Spleen (tissue), 11 donors: ENCODE measurements around the gene STAT5A. TPM values are rescaled to one million over a fixed set of nuclear protein-coding genes. Genes with fewer than 3 reads are reported as not detected.
A peak's percentile ranks its signal among the peaks of the same experiment; 100 is the strongest.

Experiments used
- DNase-seq: peaks from one replicate; pipeline ENCODE4 v3.0.0-alpha.2; 2020
- H3K27ac ChIP-seq, 8 donors: fragments of 200-600 bp; sonication (generic) in 7 of 8; 1 replicate in 4 of 8; 2 replicates in 4 of 8; pipeline versions ENCODE4 v1.5.0 to v1.8.0; 2016 to 2021; ENCODE audit warnings: inconsistent platforms in 4 of 8, mild to moderate bottlenecking in 4 of 8, moderate library complexity in 1 of 8
- H3K27me3 ChIP-seq, 7 donors: fragments of 200-600 bp; sonication (generic) in 6 of 7; replicated peaks in 1 of 7; 1 replicate in 4 of 7; 2 replicates in 3 of 7; pipeline versions ENCODE4 v1.5.0 to v1.8.0; 2016 to 2021; ENCODE audit warnings: inconsistent platforms in 3 of 7, mild to moderate bottlenecking in 1 of 7
- H3K36me3 ChIP-seq, 6 donors: fragments of 200-600 bp; sonication (generic) in 5 of 6; 1 replicate in 4 of 6; 2 replicates in 2 of 6; pipeline versions ENCODE4 v1.5.0 to v1.8.0; 2016 to 2021; ENCODE audit warnings: inconsistent platforms in 2 of 6
- H3K4me1 ChIP-seq, 6 donors: fragments of 200-600 bp; sonication (generic) in 5 of 6; 1 replicate in 3 of 6; 2 replicates in 3 of 6; pipeline versions ENCODE4 v1.5.0 to v1.8.0; 2016 to 2021; ENCODE audit warnings: inconsistent platforms in 3 of 6
- H3K4me3 ChIP-seq, 8 donors: fragments of 200-600 bp; sonication (generic) in 7 of 8; 1 replicate in 4 of 8; 2 replicates in 4 of 8; pipeline versions ENCODE4 v1.5.0 to v1.8.0; 2016 to 2021; ENCODE audit warnings: inconsistent platforms in 4 of 8, mild to moderate bottlenecking in 4 of 8, moderate library complexity in 2 of 8
- H3K9me3 ChIP-seq, 8 donors: fragments of 200-600 bp; sonication (generic) in 7 of 8; 1 replicate in 4 of 8; 2 replicates in 4 of 8; pipeline versions ENCODE4 v1.5.0 to v1.8.0; 2016 to 2021; ENCODE audit warnings: inconsistent platforms in 4 of 8
- CTCF ChIP-seq, 11 experiments: fragments of 200-600 bp in 7 of 11; fragments of 450-650 bp in 4 of 11; sonication (generic) in 4 of 11; IDR thresholded peaks in 8 of 11; conservative IDR thresholded peaks in 3 of 11; 1 replicate in 7 of 11; 2 replicates in 4 of 11; pipeline versions ENCODE4 v1.4.0 to v1.8.0; 2016 to 2021; ENCODE audit warnings: antibody characterized with exemption in 11 of 11, inconsistent platforms in 4 of 11, mild to moderate bottlenecking in 1 of 11
- POLR2A ChIP-seq, 3 donors: fragments of 450-650 bp; IDR thresholded peaks; one replicate each; pipeline ENCODE4 v1.5.1; 2017; ENCODE audit warnings: antibody characterized with exemption in 3 of 3, mild to moderate bottlenecking in 1 of 3
- POLR2AphosphoS5 ChIP-seq, 3 donors: sonication (generic); formaldehyde crosslinking; IDR thresholded peaks; one replicate each; pipeline ENCODE4 v1.5.1; 2017; ENCODE audit warnings: antibody characterized with exemption in 3 of 3
- WGBS, 5 donors: extraction: QIAGEN DNeasy Blood & Tissue Kit in 3 of 5; methylation state at CpG; one replicate each; pipeline versions ENCODE4 v1.1.5 to v1.1.7; 2013 to 2018; 5-methylcytosine and 5-hydroxymethylcytosine counted together
- intact Hi-C: fragments of 100-400 bp; cut with DNase I; formaldehyde crosslinking; loops from one replicate; pipeline ENCODE4 v1.15.0; 2023; ENCODE audit warnings: low total_unique reads
- polyA plus RNA-seq, 3 donors: library from polyadenylated mRNA; stranded (reverse); fragments of 200-250 nt; gene quantifications; one replicate each; pipeline ENCODE4 v1.2.1, GENCODE V29; 2013
- total RNA-seq, 7 donors: library from RNA; depleted of rRNA in 3 of 7; stranded (reverse); fragments of >200 nt in 3 of 7; fragmentation: NEBNext Ultra II Directional in 4 of 7; extraction: Animal tissue kit (Norgen Biotek cat#: 25700) in 4 of 7; gene quantifications; one replicate each; pipeline versions ENCODE4 v1.1.0 to v1.2.1, GENCODE V29; 2016 to 2021
- donor health status: healthy with polysubstance abuse.
- donor health status: DM: no; HTN: no; CAD: no; lungs with moderate emphysema.
- donor health status: DM: no; HTN: no; CAD: no.
- donor health status: Bipolar disorder and iron deficiency.
- donor health status: healthy.
- donor health status: DM: no; HTN: no; CAD: no.
- donor health status: DM: yes; HTN: yes; CAD: no.

The STAT5A gene
- total and polyA plus RNA-seq, 10 donors, result 22.7 to 131 (median 71.6) TPM

- Histone ChIP-seq H3K36me3 (peaks cover 5 to 96% (median 81%) of the 10 kb centered on the region in 6 donors), H3K27me3 (no peaks in the 10 kb centered on the region), H3K4me1 (peaks cover 4 to 66% (median 29%) of the 10 kb centered on the region in 6 donors), H3K4me3 (no peak overlapping the region), H3K27ac (peak overlapping the region in 3 of 8 donors; percentile 25 to 60 (median 28)), H3K9me3 (no peaks in the 10 kb centered on the region)
- DNase-seq, result no peak
- WGBS, 5 donors, result 81 to 95% (median 89%) methylated on average over 5 of the region's 5 CpGs
- TF ChIP-seq CTCF (IDR thresholded peaks at IDR 0.05 in 8 of 11, conservative IDR thresholded peaks at IDR 0.05 in 3 of 11) (no peak), POLR2AphosphoS5 (IDR thresholded peaks at IDR 0.05) (peak in 1 of 3 donors; percentile 19)
- intact Hi-C loops, result no loop called here
Observed at GRCh38 chr17:42339221-42339620, 50.9 kb downstream of the STAT5A start.

- intact Hi-C loops, result no loop called here
- no peaks in the 10 kb centered on the region for H3K27me3 ChIP-seq
- TF ChIP-seq POLR2AphosphoS5 (IDR thresholded peaks at IDR 0.05), result no peak
- no peak for TF ChIP-seq POLR2A (IDR thresholded peaks at IDR 0.05)
- no peak for TF ChIP-seq CTCF (IDR thresholded peaks at IDR 0.05 in 8 of 11, conservative IDR thresholded peaks at IDR 0.05 in 3 of 11)
- no peak for DNase-seq
- H3K4me3 ChIP-seq, result no peak overlapping the region
- peaks cover 10 to 96% (median 80%) of the 10 kb centered on the region in 6 donors for H3K36me3 ChIP-seq
- H3K4me1 ChIP-seq, result peaks cover 4 to 66% (median 30%) of the 10 kb centered on the region in 6 donors
- H3K27ac ChIP-seq, result peak overlapping the region in 2 of 8 donors; percentile 29 to 49
- H3K9me3 ChIP-seq, result no peaks in the 10 kb centered on the region
Observed at GRCh38 chr17:42340691-42341127, 52.4 kb downstream of the STAT5A start.

- intact Hi-C loops, result no loop called here
- Histone ChIP-seq H3K4me1 (peaks cover 4 to 68% (median 32%) of the 10 kb centered on the region in 6 donors), H3K4me3 (no peak overlapping the region), H3K27ac (peak overlapping the region in 2 of 8 donors; percentile 29 to 49), H3K27me3 (no peaks in the 10 kb centered on the region), H3K36me3 (peaks cover 10 to 96% (median 80%) of the 10 kb centered on the region in 6 donors), H3K9me3 (no peaks in the 10 kb centered on the region)
- TF ChIP-seq CTCF (IDR thresholded peaks at IDR 0.05 in 8 of 11, conservative IDR thresholded peaks at IDR 0.05 in 3 of 11), result no peak
- TF ChIP-seq POLR2A (IDR thresholded peaks at IDR 0.05), result no peak
- no peak for TF ChIP-seq POLR2AphosphoS5 (IDR thresholded peaks at IDR 0.05)
- DNase-seq, result no peak
- 85 to 93% (median 89%) methylated on average over 4 of the region's 4 CpGs for WGBS, 5 donors
Observed at GRCh38 chr17:42341568-42341967, 53.3 kb downstream of the STAT5A start.

GRCh38 chr17:42342242-42343008 is 54.1 kb downstream of the STAT5A start:
- peaks cover 10 to 96% (median 73%) of the 10 kb centered on the region in 6 donors for H3K36me3 ChIP-seq
- no peak for DNase-seq
- intact Hi-C loops, result no loop called here
- WGBS, 5 donors, result 72 to 83% (median 75%) methylated on average over 9 of the region's 9 CpGs
- H3K9me3 ChIP-seq, result no peaks in the 10 kb centered on the region
- no peak for TF ChIP-seq CTCF (IDR thresholded peaks at IDR 0.05 in 8 of 11, conservative IDR thresholded peaks at IDR 0.05 in 3 of 11)
- no peak for TF ChIP-seq POLR2AphosphoS5 (IDR thresholded peaks at IDR 0.05)
- TF ChIP-seq POLR2A (IDR thresholded peaks at IDR 0.05), result no peak
- peak overlapping the region in 5 of 8 donors; percentile 3 to 49 (median 26) for H3K27ac ChIP-seq
- peaks cover 4 to 70% (median 35%) of the 10 kb centered on the region in 6 donors for H3K4me1 ChIP-seq
- H3K4me3 ChIP-seq, result no peak overlapping the region
- no peaks in the 10 kb centered on the region for H3K27me3 ChIP-seq
